Neuronal stem cell (in vitro differentiated cells): ENCODE data around the gene RBL1.

ENCODE experiments used
- DNase-seq: peaks from one replicate; pipeline ENCODE4 v3.0.0-alpha.2; 2013; ENCODE audit warnings: low spot score
- H2AFZ ChIP-seq: one replicate; pipeline ENCODE4 v1.6.1; 2013; ENCODE audit warnings: mild to moderate bottlenecking, low read length, inconsistent platforms
- H2AK5ac ChIP-seq: 2 replicates; pipeline ENCODE4 v1.6.1; 2013; ENCODE audit warnings: low read depth, mild to moderate bottlenecking, inconsistent platforms, low read length, moderate library complexity, mixed read lengths
- H2BK120ac ChIP-seq: 2 replicates; pipeline ENCODE4 v1.6.1; 2013; ENCODE audit warnings: low read depth, mild to moderate bottlenecking, inconsistent platforms, low read length, moderate library complexity, mixed read lengths
- H2BK12ac ChIP-seq: one replicate; pipeline ENCODE4 v1.6.1; 2013; ENCODE audit warnings: low read length, inconsistent platforms
- H2BK15ac ChIP-seq: 2 replicates; pipeline ENCODE4 v1.6.1; 2013; ENCODE audit warnings: mild to moderate bottlenecking, low read length, inconsistent platforms, mixed read lengths
- H2BK5ac ChIP-seq: one replicate; pipeline ENCODE4 v1.6.1; 2013; ENCODE audit warnings: inconsistent platforms, mild to moderate bottlenecking, low read length, moderate library complexity
- H3K14ac ChIP-seq: one replicate; pipeline ENCODE4 v1.6.1; 2013; ENCODE audit warnings: low read length, inconsistent platforms
- H3K18ac ChIP-seq: 2 replicates; pipeline ENCODE4 v1.6.1; 2013; ENCODE audit warnings: low read length, inconsistent platforms
- H3K23ac ChIP-seq: 2 replicates; pipeline ENCODE4 v1.6.1; 2013; ENCODE audit warnings: low read depth, mild to moderate bottlenecking, mixed read lengths, low read length, inconsistent platforms; ENCODE audit not compliant: poor library complexity
- H3K27ac ChIP-seq: replicated peaks from 3 replicates; pipeline ENCODE4 v1.5.1; 2013; ENCODE audit warnings: low read length, inconsistent platforms
- H3K27me3 ChIP-seq, 3 experiments: 2 replicates each; pipeline ENCODE4 v1.6.1; 2013; ENCODE audit warnings: low read length in 3 of 3, mild to moderate bottlenecking in 2 of 3, inconsistent platforms in 1 of 3, low read depth in 1 of 3, mixed read lengths in 1 of 3, moderate library complexity in 1 of 3; ENCODE audit not compliant: control insufficient read depth in 3 of 3, insufficient read depth in 3 of 3
- H3K36me3 ChIP-seq, 2 donors: replicated peaks in 1 of 2; 2 replicates each; pipeline ENCODE4 v1.6.1; 2013; ENCODE audit warnings: low read length in 2 of 2; ENCODE audit not compliant: control insufficient read depth in 2 of 2, insufficient read depth in 2 of 2
- H3K4ac ChIP-seq: 2 replicates; pipeline ENCODE4 v1.6.1; 2013; ENCODE audit warnings: inconsistent platforms, mild to moderate bottlenecking, low read length, moderate library complexity
- H3K4me1 ChIP-seq, 2 donors: 1 replicate in 1 of 2; 2 replicates in 1 of 2; pipeline ENCODE4 v1.6.1; 2013; ENCODE audit warnings: low read length in 2 of 2, low read depth in 1 of 2; ENCODE audit not compliant: control insufficient read depth in 2 of 2, insufficient read depth in 1 of 2
- H3K4me2 ChIP-seq: one replicate; pipeline ENCODE4 v1.6.1; 2013; ENCODE audit warnings: mild to moderate bottlenecking, low read length, inconsistent platforms; ENCODE audit not compliant: insufficient read depth, poor library complexity, severe bottlenecking
- H3K4me3 ChIP-seq, 2 donors: 2 replicates each; pipeline ENCODE4 v1.5.1; 2013; ENCODE audit warnings: low read length in 2 of 2, mild to moderate bottlenecking in 2 of 2, inconsistent platforms in 1 of 2, moderate library complexity in 1 of 2
- H3K79me1 ChIP-seq: one replicate; pipeline ENCODE4 v1.6.1; 2013; ENCODE audit warnings: low read depth, mild to moderate bottlenecking, inconsistent platforms, low read length, moderate library complexity
- H3K9ac ChIP-seq: one replicate; pipeline ENCODE4 v1.6.1; 2013; ENCODE audit warnings: mild to moderate bottlenecking, low read depth, low read length, inconsistent platforms; ENCODE audit not compliant: poor library complexity
- H3K9me3 ChIP-seq, 2 donors: replicated peaks in 1 of 2; 2 replicates each; pipeline versions ENCODE3 to v1.6.1; 2013; ENCODE audit warnings: low read length in 2 of 2, mild to moderate bottlenecking in 2 of 2, inconsistent platforms in 1 of 2, low read depth in 1 of 2, mixed read lengths in 1 of 2, moderate library complexity in 1 of 2; ENCODE audit not compliant: control insufficient read depth in 2 of 2, insufficient read depth in 1 of 2
- H4K8ac ChIP-seq: one replicate; pipeline ENCODE4 v1.6.1; 2013; ENCODE audit warnings: low read depth, mild to moderate bottlenecking, inconsistent platforms, low read length, moderate library complexity
- H4K91ac ChIP-seq: one replicate; pipeline ENCODE4 v1.6.1; 2013; ENCODE audit warnings: low read length, low read depth, mild to moderate bottlenecking, inconsistent platforms; ENCODE audit not compliant: poor library complexity
- WGBS, 2 donors: extraction: QIAGEN DNeasy Blood & Tissue Kit; methylation state at CpG; one replicate each; pipeline ENCODE4 v1.1.7; 2013; ENCODE audit warnings: missing lambda C conversion rate in 2 of 2, mixed read lengths in 1 of 2; ENCODE audit not compliant: insufficient read length in 2 of 2, insufficient replicate concordance in 1 of 2; ENCODE audit errors: extremely low coverage in 2 of 2; 5-methylcytosine and 5-hydroxymethylcytosine counted together

The RBL1 gene

GRCh38 chr20:37096415-37097041 lies 731 bp upstream of the RBL1 start:
- WGBS, 2 donors = no CpG with 5 or more reads among the region's 11 CpGs
- H3K27me3 ChIP-seq = no peaks in the 10 kb centered on the region
- no peak overlapping the region for H4K91ac ChIP-seq
- no peak overlapping the region for H2AK5ac ChIP-seq
- H3K4me2 ChIP-seq = no peak overlapping the region
- no peaks in the 10 kb centered on the region for H3K9me3 ChIP-seq
- H3K14ac ChIP-seq = no peak overlapping the region
- H3K4me1 ChIP-seq = peaks cover 8% of the 10 kb centered on the region in 2 donors
- H3K4me3 ChIP-seq = peak overlapping the region in 1 of 2 donors; percentile 67
- H2AFZ ChIP-seq = peak overlapping the region; percentile 99
- H3K23ac ChIP-seq = no peak overlapping the region
- no peak overlapping the region for H2BK120ac ChIP-seq
- H2BK5ac ChIP-seq = peak overlapping the region; percentile 85
- H2BK15ac ChIP-seq = peak overlapping the region; percentile 83
- no peak overlapping the region for H3K4ac ChIP-seq
- H3K36me3 ChIP-seq = peaks cover 2 to 31% of the 10 kb centered on the region in 2 donors
- no peak overlapping the region for H3K27ac ChIP-seq
- peak overlapping the region; percentile 15 for H3K18ac ChIP-seq
- DNase-seq = no peak
- no peak overlapping the region for H4K8ac ChIP-seq
- no peak overlapping the region for H3K9ac ChIP-seq
- H2BK12ac ChIP-seq = no peak overlapping the region
- H3K79me1 ChIP-seq = peaks cover 3% of the 10 kb centered on the region

- H2AK5ac ChIP-seq = no peak overlapping the region
- peak overlapping the region; percentile 74 for H3K4me2 ChIP-seq
- no peak overlapping the region for H3K4ac ChIP-seq
- no peak overlapping the region for H3K14ac ChIP-seq
- no CpG with 5 or more reads among the region's 19 CpGs for WGBS, 2 donors
- H2AFZ ChIP-seq = peak overlapping the region; percentile 99
- H2BK15ac ChIP-seq = no peak overlapping the region
- peak overlapping the region; percentile 67 to 91 for H3K4me3 ChIP-seq
- no peaks in the 10 kb centered on the region for H3K27me3 ChIP-seq
- H4K91ac ChIP-seq = no peak overlapping the region
- DNase-seq = no peak
- H3K36me3 ChIP-seq = peaks cover 2 to 44% of the 10 kb centered on the region in 2 donors
- peak overlapping the region; percentile 86 for H3K18ac ChIP-seq
- H2BK5ac ChIP-seq = no peak overlapping the region
- H2BK120ac ChIP-seq = no peak overlapping the region
- no peak overlapping the region for H2BK12ac ChIP-seq
- peak overlapping the region; percentile 2 for H3K27ac ChIP-seq
- H3K23ac ChIP-seq = no peak overlapping the region
- H4K8ac ChIP-seq = no peak overlapping the region
- H3K9ac ChIP-seq = peak overlapping the region; percentile 66
- no peaks in the 10 kb centered on the region for H3K9me3 ChIP-seq
- peaks cover 8% of the 10 kb centered on the region in 2 donors for H3K4me1 ChIP-seq
- peaks cover 3% of the 10 kb centered on the region for H3K79me1 ChIP-seq
Measured at GRCh38 chr20:37095108-37095598, 644 bp downstream of the RBL1 start.

GRCh38 chr20:37090407-37090806 lies 5.4 kb downstream of the RBL1 start:
- Histone ChIP-seq H3K27me3 (no peaks in the 10 kb centered on the region), H3K27ac (no peak overlapping the region), H2BK15ac (no peak overlapping the region), H2BK12ac (no peak overlapping the region), H3K4me1 (peaks cover 4 to 6% of the 10 kb centered on the region in 2 donors), H3K9me3 (no peaks in the 10 kb centered on the region), H3K9ac (no peak overlapping the region), H3K4ac (no peak overlapping the region), H3K79me1 (peaks cover 3% of the 10 kb centered on the region), H3K4me2 (no peak overlapping the region), H4K91ac (no peak overlapping the region), H3K18ac (no peak overlapping the region), H3K4me3 (no peak overlapping the region), H2AK5ac (no peak overlapping the region), H3K14ac (no peak overlapping the region), H2BK120ac (no peak overlapping the region), H2AFZ (no peak overlapping the region), H3K36me3 (peaks cover 2 to 89% of the 10 kb centered on the region in 2 donors), H4K8ac (no peak overlapping the region), H3K23ac (no peak overlapping the region), H2BK5ac (no peak overlapping the region)
- DNase-seq = no peak
- WGBS, 2 donors = no CpG with 5 or more reads among the region's 2 CpGs

- H2BK12ac ChIP-seq = no peak overlapping the region
- H3K4ac ChIP-seq = no peak overlapping the region
- peaks cover 2% of the 10 kb centered on the region for H3K79me1 ChIP-seq
- H3K36me3 ChIP-seq = peaks cover 7 to 97% of the 10 kb centered on the region in 2 donors
- no peak overlapping the region for H3K23ac ChIP-seq
- H2AFZ ChIP-seq = no peak overlapping the region
- H3K4me3 ChIP-seq = no peak overlapping the region
- no peak overlapping the region for H2BK5ac ChIP-seq
- H3K9ac ChIP-seq = no peak overlapping the region
- H4K91ac ChIP-seq = no peak overlapping the region
- H4K8ac ChIP-seq = no peak overlapping the region
- no peak overlapping the region for H2BK15ac ChIP-seq
- no peak overlapping the region for H2BK120ac ChIP-seq
- H3K4me1 ChIP-seq = no peaks in the 10 kb centered on the region
- WGBS, 2 donors = no CpG with 5 or more reads among the region's 5 CpGs
- H3K9me3 ChIP-seq = no peaks in the 10 kb centered on the region
- DNase-seq = no peak
- H3K27ac ChIP-seq = no peak overlapping the region
- no peak overlapping the region for H3K14ac ChIP-seq
- no peaks in the 10 kb centered on the region for H3K27me3 ChIP-seq
- no peak overlapping the region for H3K4me2 ChIP-seq
- no peak overlapping the region for H3K18ac ChIP-seq
- no peak overlapping the region for H2AK5ac ChIP-seq
Measured at GRCh38 chr20:37081717-37082289, 14.0 kb downstream of the RBL1 start.
